Endothelial cell (in vitro differentiated cells): ENCODE results near the gene FCRL3. TPM values are rescaled to one million over a fixed set of nuclear protein-coding genes. Genes with fewer than 3 reads are reported as not detected.

ENCODE experiments used
- DNase-seq: peaks from one replicate; pipeline ENCODE4 v3.0.0; 2021; ENCODE audit warnings: low spot score
- H3K27ac Mint-ChIP-seq: one replicate; pipeline ENCODE4 v1.8.0; 2021; ENCODE audit warnings: mixed read lengths, inconsistent platforms; ENCODE audit not compliant: unreplicated experiment
- H3K27me3 Mint-ChIP-seq: one replicate; pipeline ENCODE4 v1.8.0; 2021; ENCODE audit warnings: mild to moderate bottlenecking, moderate library complexity, mixed read lengths, inconsistent platforms; ENCODE audit not compliant: unreplicated experiment
- H3K36me3 Mint-ChIP-seq: one replicate; pipeline ENCODE4 v1.8.0; 2021; ENCODE audit warnings: mild to moderate bottlenecking, low read depth, mixed read lengths, inconsistent platforms; ENCODE audit not compliant: unreplicated experiment
- H3K4me1 Mint-ChIP-seq: one replicate; pipeline ENCODE4 v1.8.0; 2021; ENCODE audit warnings: mild to moderate bottlenecking, mixed read lengths, inconsistent platforms; ENCODE audit not compliant: unreplicated experiment
- H3K4me3 Mint-ChIP-seq: one replicate; pipeline ENCODE4 v1.8.0; 2021; ENCODE audit warnings: mild to moderate bottlenecking, mixed read lengths, inconsistent platforms; ENCODE audit not compliant: unreplicated experiment
- H3K9me3 Mint-ChIP-seq: one replicate; pipeline ENCODE4 v1.8.0; 2021; ENCODE audit warnings: mixed read lengths, inconsistent platforms; ENCODE audit not compliant: unreplicated experiment
- total RNA-seq: library from RNA; stranded (reverse); fragmentation: NEBNext Ultra II Directional; extraction: Animal tissue kit (Norgen Biotek cat#: 25700); gene quantifications from one replicate; pipeline ENCODE4 v1.2.1, GENCODE V29; 2021; ENCODE audit not compliant: unreplicated experiment
- TF ChIP-seq, protein P1 (sequence below): fragments of 200-600 bp; sonication (generic); IDR thresholded peaks from one replicate; pipeline ENCODE4 v1.5.0; 2021; ENCODE audit warnings: antibody characterized with exemption; ENCODE audit not compliant: unreplicated experiment

Gene FCRL3
- total RNA-seq, 1 donor from 2014 or later = not detected

GRCh38 chr1:157732755-157733154, 32.2 kb upstream of the FCRL3 start:
- H3K27me3 Mint-ChIP-seq = no peaks in the 10 kb centered on the region
- TF ChIP-seq, protein P1, sequence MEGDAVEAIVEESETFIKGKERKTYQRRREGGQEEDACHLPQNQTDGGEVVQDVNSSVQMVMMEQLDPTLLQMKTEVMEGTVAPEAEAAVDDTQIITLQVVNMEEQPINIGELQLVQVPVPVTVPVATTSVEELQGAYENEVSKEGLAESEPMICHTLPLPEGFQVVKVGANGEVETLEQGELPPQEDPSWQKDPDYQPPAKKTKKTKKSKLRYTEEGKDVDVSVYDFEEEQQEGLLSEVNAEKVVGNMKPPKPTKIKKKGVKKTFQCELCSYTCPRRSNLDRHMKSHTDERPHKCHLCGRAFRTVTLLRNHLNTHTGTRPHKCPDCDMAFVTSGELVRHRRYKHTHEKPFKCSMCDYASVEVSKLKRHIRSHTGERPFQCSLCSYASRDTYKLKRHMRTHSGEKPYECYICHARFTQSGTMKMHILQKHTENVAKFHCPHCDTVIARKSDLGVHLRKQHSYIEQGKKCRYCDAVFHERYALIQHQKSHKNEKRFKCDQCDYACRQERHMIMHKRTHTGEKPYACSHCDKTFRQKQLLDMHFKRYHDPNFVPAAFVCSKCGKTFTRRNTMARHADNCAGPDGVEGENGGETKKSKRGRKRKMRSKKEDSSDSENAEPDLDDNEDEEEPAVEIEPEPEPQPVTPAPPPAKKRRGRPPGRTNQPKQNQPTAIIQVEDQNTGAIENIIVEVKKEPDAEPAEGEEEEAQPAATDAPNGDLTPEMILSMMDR = no peak
- DNase-seq = no peak
- no peaks in the 10 kb centered on the region for H3K4me1 Mint-ChIP-seq
- no peaks in the 10 kb centered on the region for H3K9me3 Mint-ChIP-seq
- no peak overlapping the region for H3K4me3 Mint-ChIP-seq
- no peak overlapping the region for H3K27ac Mint-ChIP-seq
- no peaks in the 10 kb centered on the region for H3K36me3 Mint-ChIP-seq

DNA sequence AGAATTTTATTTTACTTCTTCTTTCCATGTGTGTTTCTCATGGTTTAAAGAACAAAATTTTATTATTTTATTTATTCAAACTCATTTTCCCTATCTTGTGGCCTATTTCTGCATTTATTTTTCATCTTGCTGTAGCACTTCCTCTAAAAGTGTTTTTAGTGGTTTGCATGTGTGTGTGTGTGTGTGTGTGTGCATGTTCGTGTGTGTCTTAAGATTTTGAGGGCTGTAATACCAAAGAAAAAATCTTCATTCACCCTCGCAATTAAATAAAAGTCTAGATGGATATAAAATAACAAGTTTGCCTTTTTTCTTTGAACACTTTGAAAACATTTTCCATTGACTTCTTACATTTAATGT, 24.6 kb upstream of the FCRL3 start:
- no peak overlapping the region for H3K27ac Mint-ChIP-seq
- H3K9me3 Mint-ChIP-seq = peaks cover 11% of the 10 kb centered on the region
- TF ChIP-seq, protein P1 = no peak
- DNase-seq = no peak
- H3K27me3 Mint-ChIP-seq = peaks cover 2% of the 10 kb centered on the region
- H3K36me3 Mint-ChIP-seq = peaks cover 7% of the 10 kb centered on the region
- no peaks in the 10 kb centered on the region for H3K4me1 Mint-ChIP-seq
- H3K4me3 Mint-ChIP-seq = no peak overlapping the region

DNA sequence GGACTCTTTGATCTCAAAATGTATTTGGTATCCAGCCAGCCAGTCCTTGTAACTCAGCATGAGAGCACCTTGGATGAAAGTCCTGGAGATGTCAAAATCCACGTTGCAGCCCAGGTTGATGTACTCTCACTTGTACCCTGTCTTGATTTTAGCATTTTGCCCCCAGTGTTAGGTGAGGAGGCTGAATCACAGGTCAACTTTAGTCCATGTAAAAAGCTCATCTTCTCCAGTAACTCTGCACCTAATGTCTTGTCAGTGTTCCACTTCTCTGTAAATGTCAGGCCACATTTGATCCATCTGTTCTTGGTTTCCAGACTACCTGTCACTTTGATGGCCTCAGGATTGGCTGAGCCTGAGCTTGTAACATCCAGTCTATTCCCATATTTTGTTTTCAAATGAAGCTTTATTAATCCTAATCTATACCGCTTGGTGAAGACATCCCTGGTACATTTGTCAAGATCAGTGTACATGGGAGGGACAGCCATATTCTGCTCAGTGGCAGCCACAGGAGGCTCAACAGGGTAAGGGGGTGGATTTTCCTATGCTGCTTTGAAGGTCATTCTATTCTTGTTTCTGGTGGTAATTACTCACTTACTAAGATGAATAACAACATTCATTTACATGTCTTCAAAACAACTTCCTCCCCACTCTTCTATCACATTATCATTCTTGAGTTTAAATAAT, 24.1 kb upstream of the FCRL3 start:
- Mint-ChIP-seq H3K9me3 (peaks cover 11% of the 10 kb centered on the region), H3K36me3 (peaks cover 7% of the 10 kb centered on the region), H3K27me3 (peaks cover 2% of the 10 kb centered on the region), H3K4me1 (no peaks in the 10 kb centered on the region), H3K27ac (no peak overlapping the region), H3K4me3 (no peak overlapping the region)
- TF ChIP-seq, protein P1 = no peak
- DNase-seq = no peak

- Mint-ChIP-seq H3K4me3 (no peak overlapping the region), H3K27me3 (peaks cover 2% of the 10 kb centered on the region), H3K27ac (no peak overlapping the region), H3K36me3 (peaks cover 7% of the 10 kb centered on the region), H3K9me3 (peaks cover 11% of the 10 kb centered on the region), H3K4me1 (no peaks in the 10 kb centered on the region)
- DNase-seq = no peak
- TF ChIP-seq, protein P1 = no peak
These were observed 22.6 kb upstream of the FCRL3 start for GRCh38 chr1:157723157-157723556.

GRCh38 chr1:157721985-157722384, 21.4 kb upstream of the FCRL3 start:
- peaks cover 11% of the 10 kb centered on the region for H3K9me3 Mint-ChIP-seq
- no peaks in the 10 kb centered on the region for H3K4me1 Mint-ChIP-seq
- H3K4me3 Mint-ChIP-seq = no peak overlapping the region
- peaks cover 2% of the 10 kb centered on the region for H3K27me3 Mint-ChIP-seq
- TF ChIP-seq, protein P1 = no peak
- no peak for DNase-seq
- no peak overlapping the region for H3K27ac Mint-ChIP-seq
- H3K36me3 Mint-ChIP-seq = peaks cover 7% of the 10 kb centered on the region
